Fibroblast of lung (primary cell): ENCODE measurements around the gene AKR1C2. TPM values are rescaled to one million over a fixed set of nuclear protein-coding genes. Genes with fewer than 3 reads are reported as not detected.
"Not testable (repeated sequence)": the region's sequence is repeated elsewhere in the genome, so short reads cannot be mapped to it uniquely, and the experiment has no call there.

Experiments
- DNase-seq, 2 donors: peaks; one replicate each; pipeline versions ENCODE4 v3.0.0 to v3.0.0-alpha.2; 2010; ENCODE audit warnings: low read depth in 2 of 2
- H2AFZ ChIP-seq: 2 replicates; pipeline ENCODE4 v1.5.1; 2012; ENCODE audit warnings: low read length, control low read depth, inconsistent platforms
- H3K27ac ChIP-seq: 2 replicates; pipeline ENCODE4 v1.5.1; 2011; ENCODE audit warnings: low read length, control low read depth; ENCODE audit not compliant: insufficient read depth
- H3K27me3 ChIP-seq: 2 replicates; pipeline ENCODE4 v1.5.1; 2011; ENCODE audit warnings: mild to moderate bottlenecking, low read length; ENCODE audit not compliant: control insufficient read depth, insufficient read depth
- H3K36me3 ChIP-seq: 2 replicates; pipeline ENCODE4 v1.5.1; 2011; ENCODE audit warnings: low read length; ENCODE audit not compliant: control insufficient read depth, insufficient read depth
- H3K4me1 ChIP-seq: 2 replicates; pipeline ENCODE4 v1.5.1; 2011; ENCODE audit warnings: low read length; ENCODE audit not compliant: control insufficient read depth, insufficient read depth; ENCODE audit errors: extremely low read depth
- H3K4me2 ChIP-seq: 2 replicates; pipeline ENCODE4 v1.5.1; 2011; ENCODE audit warnings: low read length, control low read depth; ENCODE audit not compliant: insufficient read depth; ENCODE audit errors: extremely low read depth
- H3K4me3 ChIP-seq, 4 experiments: fragments of 200-600 bp in 1 of 4; sonication (generic) in 1 of 4; replicated peaks in 1 of 4; 2 replicates each; pipeline ENCODE4 v1.5.1; 2011 to 2016; ENCODE audit warnings: low read length in 4 of 4, low read depth in 3 of 4, mild to moderate bottlenecking in 3 of 4, control low read depth in 2 of 4, inconsistent platforms in 1 of 4, mixed read lengths in 1 of 4; ENCODE audit not compliant: insufficient read depth in 1 of 4; ENCODE audit errors: control extremely low read depth in 1 of 4
- H3K79me2 ChIP-seq: 2 replicates; pipeline ENCODE4 v1.5.1; 2012; ENCODE audit warnings: mild to moderate bottlenecking, low read length, inconsistent platforms; ENCODE audit not compliant: control insufficient read depth, insufficient read depth
- H3K9ac ChIP-seq: 2 replicates; pipeline ENCODE4 v1.5.1; 2011; ENCODE audit warnings: mild to moderate bottlenecking, low read length, control low read depth; ENCODE audit not compliant: insufficient read depth
- H3K9me3 ChIP-seq: 2 replicates; pipeline ENCODE4 v1.5.1; 2012; ENCODE audit warnings: low read depth, low read length; ENCODE audit not compliant: control insufficient read depth, insufficient read depth
- H4K20me1 ChIP-seq: 2 replicates; pipeline ENCODE4 v1.5.1; 2011; ENCODE audit warnings: low read length; ENCODE audit not compliant: control insufficient read depth, insufficient read depth; ENCODE audit errors: extremely low read depth
- EZH2 ChIP-seq: IDR thresholded peaks from 2 replicates; pipeline ENCODE4 v1.5.1; 2012; ENCODE audit warnings: low read length, control low read depth, mild to moderate bottlenecking; ENCODE audit errors: missing control alignments
- polyA plus RNA-seq, 2 donors: library from polyadenylated mRNA; depleted of rRNA in 1 of 2; stranded (reverse) in 1 of 2; unstranded in 1 of 2; fragments of >200 nt; gene quantifications; 2 replicates each; pipeline ENCODE4 v1.2.1, GENCODE V29; 2011 to 2012; ENCODE audit warnings: missing spikeins in 1 of 2
- total RNA-seq: library from RNA; depleted of rRNA; stranded (reverse); fragments of >200 nt; gene quantifications from 2 replicates; pipeline ENCODE4 v1.2.1, GENCODE V29; 2014
- TF ChIP-seq, protein P1 (sequence below), 2 donors: IDR thresholded peaks in 1 of 2; conservative IDR thresholded peaks in 1 of 2; 1 replicate in 1 of 2; 2 replicates in 1 of 2; pipeline ENCODE4 v1.5.1; 2011 to 2012; ENCODE audit warnings: low read length in 2 of 2, control low read depth in 1 of 2, inconsistent platforms in 1 of 2, low read depth in 1 of 2, mild to moderate bottlenecking in 1 of 2

The AKR1C2 gene
- total and polyA plus RNA-seq, 2 donors (not counting 1 experiment from before 2014, with no cell fraction given): 10.6 to 14.6 TPM

DNA sequence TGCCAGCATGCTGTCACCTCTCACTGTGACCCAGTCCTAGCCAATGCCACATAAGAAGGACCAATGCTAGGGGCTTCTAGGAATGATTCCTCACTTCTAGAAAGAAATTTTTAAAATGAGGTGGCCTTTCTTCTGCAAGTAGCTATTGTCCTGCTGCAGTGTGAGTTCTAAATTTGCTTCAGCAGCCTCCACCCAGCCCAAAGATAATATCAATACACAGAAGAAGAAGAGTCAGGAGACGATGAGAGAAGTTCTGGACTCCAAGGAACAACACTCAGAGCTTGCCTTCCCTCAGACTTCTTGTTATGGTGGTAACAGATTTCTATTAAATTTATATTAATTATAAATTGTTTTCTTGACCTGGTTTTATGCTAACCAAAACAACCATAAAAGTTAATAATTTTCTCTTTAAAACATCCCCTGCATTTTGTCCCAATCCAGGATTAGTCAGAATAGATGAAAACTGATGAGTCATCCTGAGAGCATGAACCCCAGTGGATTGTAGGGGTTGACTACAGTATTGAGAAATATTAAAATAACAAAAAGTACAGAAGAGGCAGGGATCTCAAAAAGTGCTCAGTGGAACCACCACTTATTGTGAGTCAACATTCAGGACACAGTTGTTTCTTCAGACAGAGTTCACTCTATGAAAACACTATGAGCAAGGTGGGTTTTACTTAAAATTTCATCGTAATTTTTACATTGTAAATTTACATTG, 29.6 kb upstream of the AKR1C2 start:
- Histone ChIP-seq H3K36me3 (no peaks in the 10 kb centered on the region), H3K27ac (no peak overlapping the region), H3K9me3 (no peaks in the 10 kb centered on the region), H3K27me3 (no peaks in the 10 kb centered on the region), H2AFZ (no peak overlapping the region), H3K79me2 (no peaks in the 10 kb centered on the region), H3K4me3 (no peak overlapping the region), H3K4me2 (no peak overlapping the region), H3K4me1 (no peaks in the 10 kb centered on the region), H4K20me1 (no peaks in the 10 kb centered on the region), H3K9ac (no peak overlapping the region)
- peak; percentile 77 to 82 for DNase-seq
- no peak for TF ChIP-seq EZH2
- TF ChIP-seq, protein P1, sequence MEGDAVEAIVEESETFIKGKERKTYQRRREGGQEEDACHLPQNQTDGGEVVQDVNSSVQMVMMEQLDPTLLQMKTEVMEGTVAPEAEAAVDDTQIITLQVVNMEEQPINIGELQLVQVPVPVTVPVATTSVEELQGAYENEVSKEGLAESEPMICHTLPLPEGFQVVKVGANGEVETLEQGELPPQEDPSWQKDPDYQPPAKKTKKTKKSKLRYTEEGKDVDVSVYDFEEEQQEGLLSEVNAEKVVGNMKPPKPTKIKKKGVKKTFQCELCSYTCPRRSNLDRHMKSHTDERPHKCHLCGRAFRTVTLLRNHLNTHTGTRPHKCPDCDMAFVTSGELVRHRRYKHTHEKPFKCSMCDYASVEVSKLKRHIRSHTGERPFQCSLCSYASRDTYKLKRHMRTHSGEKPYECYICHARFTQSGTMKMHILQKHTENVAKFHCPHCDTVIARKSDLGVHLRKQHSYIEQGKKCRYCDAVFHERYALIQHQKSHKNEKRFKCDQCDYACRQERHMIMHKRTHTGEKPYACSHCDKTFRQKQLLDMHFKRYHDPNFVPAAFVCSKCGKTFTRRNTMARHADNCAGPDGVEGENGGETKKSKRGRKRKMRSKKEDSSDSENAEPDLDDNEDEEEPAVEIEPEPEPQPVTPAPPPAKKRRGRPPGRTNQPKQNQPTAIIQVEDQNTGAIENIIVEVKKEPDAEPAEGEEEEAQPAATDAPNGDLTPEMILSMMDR (conservative IDR thresholded peaks at IDR 0.05 in 1 of 2, IDR thresholded peaks at IDR 0.05 in 1 of 2; ENCODE audit: low read depth in 1 of 2, low read length in 2 of 2): no peak

DNA sequence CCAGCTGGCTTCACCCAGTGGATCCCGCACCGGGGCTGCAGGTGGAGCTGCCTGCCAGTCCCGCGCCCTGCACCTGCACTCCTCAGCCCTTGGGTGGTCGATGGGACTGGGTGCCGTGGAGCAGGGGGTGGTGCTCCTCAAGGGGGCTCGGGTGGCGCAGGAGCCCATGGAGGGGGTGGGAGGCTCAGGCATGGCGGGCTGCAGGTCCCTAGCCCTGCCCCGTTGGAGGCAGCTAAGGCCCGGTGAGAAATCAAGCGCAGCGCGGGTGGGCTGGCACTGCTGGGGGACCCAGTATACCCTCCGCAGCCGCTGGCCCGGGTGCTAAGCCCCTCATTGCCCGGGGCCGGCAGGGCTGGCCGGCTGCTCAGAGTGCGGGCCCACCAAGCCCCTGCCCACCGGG, 28.8 kb upstream of the AKR1C2 start:
- H2AFZ ChIP-seq, H3K27me3 ChIP-seq, H3K4me1 ChIP-seq, H4K20me1 ChIP-seq, DNase-seq, H3K4me2 ChIP-seq, H3K9me3 ChIP-seq, H3K36me3 ChIP-seq, H3K79me2 ChIP-seq, H3K27ac ChIP-seq, H3K9ac ChIP-seq, H3K4me3 ChIP-seq: not testable (repeated sequence)

DNA sequence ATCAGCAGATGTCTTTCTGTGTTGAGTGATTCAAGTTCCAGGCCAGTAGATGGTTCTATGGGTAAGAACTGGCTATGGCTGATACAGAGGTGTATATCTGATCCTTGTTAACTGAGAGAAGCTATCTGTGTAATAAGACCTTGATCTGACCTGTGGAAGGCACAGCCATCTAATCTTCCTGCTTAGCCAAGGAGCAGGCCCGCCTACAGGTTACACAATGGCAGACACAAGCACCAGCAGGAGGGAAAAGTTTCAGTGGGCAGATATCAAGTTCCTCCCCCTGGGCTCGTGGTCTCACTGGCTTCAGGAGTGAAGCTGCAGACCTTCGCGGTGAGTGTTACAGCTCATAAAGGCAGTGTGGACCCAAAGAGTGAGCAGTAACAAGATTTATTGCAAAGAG, 27.9 kb upstream of the AKR1C2 start:
- not testable (repeated sequence) for H3K36me3 ChIP-seq, DNase-seq, H3K9me3 ChIP-seq, H3K27ac ChIP-seq, H3K4me3 ChIP-seq, H3K4me1 ChIP-seq, H2AFZ ChIP-seq, H3K9ac ChIP-seq, H3K79me2 ChIP-seq, H4K20me1 ChIP-seq, H3K27me3 ChIP-seq, H3K4me2 ChIP-seq

DNA sequence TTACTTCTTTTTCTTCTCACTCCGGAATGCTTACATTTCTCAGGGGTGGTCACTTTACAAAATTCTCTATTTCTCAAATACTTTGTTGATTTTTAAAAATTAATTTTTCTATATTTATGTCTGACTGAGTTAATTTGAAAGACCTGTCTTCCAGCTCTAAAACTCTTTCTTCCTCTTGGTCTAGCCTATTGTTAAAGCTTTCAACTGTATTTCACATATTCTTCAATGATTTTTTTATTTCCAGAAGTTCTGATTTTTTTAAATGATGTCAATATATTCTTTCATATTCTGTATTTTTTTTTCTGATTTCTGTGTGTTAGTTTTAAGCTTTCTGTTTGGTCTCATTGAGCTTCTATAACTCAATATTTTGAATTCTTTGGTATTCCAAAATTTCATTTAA, 27.3 kb upstream of the AKR1C2 start:
- Histone ChIP-seq H3K79me2 (no peaks in the 10 kb centered on the region), H3K27ac (no peak overlapping the region), H3K4me1 (no peaks in the 10 kb centered on the region), H3K36me3 (no peaks in the 10 kb centered on the region), H3K9ac (no peak overlapping the region), H4K20me1 (no peaks in the 10 kb centered on the region), H3K4me2 (no peak overlapping the region), H3K27me3 (no peaks in the 10 kb centered on the region), H3K4me3 (no peak overlapping the region), H2AFZ (no peak overlapping the region), H3K9me3 (no peaks in the 10 kb centered on the region)
- TF ChIP-seq, protein P1 (conservative IDR thresholded peaks at IDR 0.05 in 1 of 2, IDR thresholded peaks at IDR 0.05 in 1 of 2; ENCODE audit: low read depth in 1 of 2, low read length in 2 of 2): no peak
- no peak for DNase-seq

DNA sequence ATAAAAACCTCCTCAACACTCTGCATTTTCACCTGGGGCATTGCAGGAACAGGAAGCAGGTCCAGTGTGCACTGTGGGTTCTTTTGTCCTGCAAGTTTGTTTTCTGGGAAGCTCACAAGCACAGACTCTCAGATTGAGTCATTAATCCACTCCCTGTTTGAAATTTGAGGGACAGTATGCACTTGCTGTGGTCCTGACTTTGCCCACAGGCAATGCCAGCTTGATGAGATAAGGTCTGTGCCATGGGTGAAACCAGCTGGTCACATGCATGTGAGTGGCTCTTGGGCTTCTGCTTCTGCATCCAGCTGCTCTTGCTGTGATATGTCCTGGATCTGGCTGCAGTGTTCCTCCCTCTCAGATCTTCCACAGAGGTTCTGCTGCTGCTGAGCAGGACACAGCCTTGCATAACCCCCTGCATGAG, 21.8 kb upstream of the AKR1C2 start:
- DNase-seq, H4K20me1 ChIP-seq, H3K27ac ChIP-seq, H3K9me3 ChIP-seq, H3K4me1 ChIP-seq, H3K4me2 ChIP-seq, H2AFZ ChIP-seq, H3K79me2 ChIP-seq, H3K36me3 ChIP-seq, H3K4me3 ChIP-seq, H3K27me3 ChIP-seq, H3K9ac ChIP-seq: not testable (repeated sequence)
